Hematopoietic multipotent progenitor cell treated with erythropoietin and hydrocortisone succinate and interleukin-3 and kit ligand, for 8 days (in vitro differentiated cells): ENCODE data around the gene MYO1A.
"Not testable (repeated sequence)": the region's sequence is repeated elsewhere in the genome, so short reads cannot be mapped to it uniquely, and the experiment has no call there.

Experiments
- DNase-seq: peaks from one replicate; pipeline ENCODE4 v3.0.0-alpha.2; 2015

The MYO1A gene

GRCh38 chr12:56991319-56992246 is 58.3 kb downstream of the MYO1A start:
- no peak for DNase-seq

GRCh38 chr12:56990648-56991318 is 59.1 kb downstream of the MYO1A start:
- DNase-seq: no peak

GRCh38 chr12:56989861-56990610 is 59.9 kb downstream of the MYO1A start:
- DNase-seq: no peak

- peak; percentile 89 for DNase-seq
These were observed 61.7 kb downstream of the MYO1A start for GRCh38 chr12:56988207-56988739.

- DNase-seq: peak; percentile 80
These were observed 62.3 kb downstream of the MYO1A start for GRCh38 chr12:56987551-56988053.

- no peak for DNase-seq
These were observed 62.9 kb downstream of the MYO1A start for GRCh38 chr12:56987011-56987410.

- not testable (repeated sequence) for DNase-seq
These were observed 64.2 kb downstream of the MYO1A start for GRCh38 chr12:56985714-56986113.

GRCh38 chr12:56983386-56983785 is 66.5 kb downstream of the MYO1A start:
- DNase-seq: no peak

- DNase-seq: not testable (repeated sequence)
These were observed 67.2 kb downstream of the MYO1A start for GRCh38 chr12:56982578-56983236.

GRCh38 chr12:56980941-56981530 is 68.9 kb downstream of the MYO1A start:
- DNase-seq: no peak

GRCh38 chr12:56980268-56980667 is 69.7 kb downstream of the MYO1A start:
- DNase-seq: no peak

GRCh38 chr12:56979628-56980027 is 70.3 kb downstream of the MYO1A start:
- no peak for DNase-seq
